ENCODE measurements around the gene PARVA. TPM values are rescaled to one million over a fixed set of nuclear protein-coding genes. Genes with fewer than 3 reads are reported as not detected.

The PARVA gene
- total RNA-seq, 1 experiment from 2014 or later, result 31.5 TPM

GRCh38 chr11:12444601-12445000, 67.2 kb downstream of the PARVA start:
- H4K20me1 ChIP-seq (ENCODE audit: insufficient read depth), result no peaks in the 10 kb centered on the region
- intact Hi-C loops (cut with micrococcal nuclease; ENCODE audit: unreplicated experiment), result no loop called here

DNA sequence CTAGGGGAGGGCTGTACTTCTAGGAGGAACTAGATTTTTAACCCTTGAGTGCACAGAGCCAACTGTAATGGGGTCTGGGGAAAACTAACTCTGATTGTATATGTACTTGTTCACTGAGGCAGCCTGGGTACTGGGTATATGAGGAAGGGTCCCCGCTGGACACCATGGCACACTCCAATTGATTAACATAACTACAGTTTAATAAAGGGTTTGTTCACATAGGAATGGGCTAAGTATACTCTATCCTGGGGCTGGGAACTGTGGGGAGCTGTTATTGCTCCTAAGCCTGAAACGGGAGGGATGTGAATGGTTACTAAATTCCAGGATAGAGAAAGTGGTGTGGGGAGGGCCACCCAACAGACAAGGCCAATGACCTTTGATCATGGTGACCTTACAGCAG, 67.6 kb downstream of the PARVA start:
- BruUV-seq (replicated peaks), result no TSS peak
- intact Hi-C loops (cut with micrococcal nuclease; ENCODE audit: unreplicated experiment), result no loop called here
- Histone ChIP-seq H2AFZ (no peak overlapping the region), H3F3A (ENCODE audit: insufficient read depth, low read depth) (peaks cover 5% of the 10 kb centered on the region), H3K9me2 (ENCODE audit: insufficient read depth) (no peaks in the 10 kb centered on the region), H4K20me1 (ENCODE audit: insufficient read depth) (no peaks in the 10 kb centered on the region), H3K27me3 (ENCODE audit: insufficient read depth, low read depth) (no peaks in the 10 kb centered on the region), H3K27ac (no peak overlapping the region), H3K4me3 (no peak overlapping the region), H3K79me2 (ENCODE audit: low read depth) (no peaks in the 10 kb centered on the region), H3K9me3 (ENCODE audit: insufficient read depth, low read depth) (no peaks in the 10 kb centered on the region), H3K36me3 (ENCODE audit: low read depth) (no peaks in the 10 kb centered on the region), H3K4me1 (replicated peaks; ENCODE audit: insufficient read depth) (peaks cover 6% of the 10 kb centered on the region), H3K4me2 (no peak overlapping the region)
- ChIA-PET CTCF (no interaction called here), POLR2A (ENCODE audit: unreplicated experiment) (no interaction called here)
- no peak for TF ChIP-seq EZH2 (IDR thresholded peaks at IDR 0.05; ENCODE audit: low read depth)
- TF ChIP-seq, protein P1, sequence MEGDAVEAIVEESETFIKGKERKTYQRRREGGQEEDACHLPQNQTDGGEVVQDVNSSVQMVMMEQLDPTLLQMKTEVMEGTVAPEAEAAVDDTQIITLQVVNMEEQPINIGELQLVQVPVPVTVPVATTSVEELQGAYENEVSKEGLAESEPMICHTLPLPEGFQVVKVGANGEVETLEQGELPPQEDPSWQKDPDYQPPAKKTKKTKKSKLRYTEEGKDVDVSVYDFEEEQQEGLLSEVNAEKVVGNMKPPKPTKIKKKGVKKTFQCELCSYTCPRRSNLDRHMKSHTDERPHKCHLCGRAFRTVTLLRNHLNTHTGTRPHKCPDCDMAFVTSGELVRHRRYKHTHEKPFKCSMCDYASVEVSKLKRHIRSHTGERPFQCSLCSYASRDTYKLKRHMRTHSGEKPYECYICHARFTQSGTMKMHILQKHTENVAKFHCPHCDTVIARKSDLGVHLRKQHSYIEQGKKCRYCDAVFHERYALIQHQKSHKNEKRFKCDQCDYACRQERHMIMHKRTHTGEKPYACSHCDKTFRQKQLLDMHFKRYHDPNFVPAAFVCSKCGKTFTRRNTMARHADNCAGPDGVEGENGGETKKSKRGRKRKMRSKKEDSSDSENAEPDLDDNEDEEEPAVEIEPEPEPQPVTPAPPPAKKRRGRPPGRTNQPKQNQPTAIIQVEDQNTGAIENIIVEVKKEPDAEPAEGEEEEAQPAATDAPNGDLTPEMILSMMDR (conservative IDR thresholded peaks at IDR 0.05), result no peak
- no peak for DNase-seq

More at GRCh38 chr11:12444601-12445000, 67.2 kb downstream of the PARVA start:
- Histone ChIP-seq H2AFZ (no peak overlapping the region), H3K9me3 (ENCODE audit: insufficient read depth, low read depth) (no peaks in the 10 kb centered on the region), H3K4me2 (no peak overlapping the region), H3K27me3 (ENCODE audit: insufficient read depth, low read depth) (no peaks in the 10 kb centered on the region), H3K9me2 (ENCODE audit: insufficient read depth) (no peaks in the 10 kb centered on the region), H3K79me2 (ENCODE audit: low read depth) (no peaks in the 10 kb centered on the region), H3K4me3 (no peak overlapping the region), H3K36me3 (ENCODE audit: low read depth) (no peaks in the 10 kb centered on the region), H3K4me1 (replicated peaks; ENCODE audit: insufficient read depth) (peaks cover 2% of the 10 kb centered on the region), H3F3A (ENCODE audit: insufficient read depth, low read depth) (peaks cover 1% of the 10 kb centered on the region; the same call in 1 of the 2 replicates), H3K27ac (no peak overlapping the region)
- TF ChIP-seq EZH2 (IDR thresholded peaks at IDR 0.05; ENCODE audit: low read depth), result no peak
- TF ChIP-seq, protein P1 (conservative IDR thresholded peaks at IDR 0.05), result no peak
- DNase-seq, result no peak
- ChIA-PET POLR2A (ENCODE audit: unreplicated experiment) (no interaction called here), CTCF (no interaction called here)
- BruUV-seq (replicated peaks), result no TSS peak

DNA sequence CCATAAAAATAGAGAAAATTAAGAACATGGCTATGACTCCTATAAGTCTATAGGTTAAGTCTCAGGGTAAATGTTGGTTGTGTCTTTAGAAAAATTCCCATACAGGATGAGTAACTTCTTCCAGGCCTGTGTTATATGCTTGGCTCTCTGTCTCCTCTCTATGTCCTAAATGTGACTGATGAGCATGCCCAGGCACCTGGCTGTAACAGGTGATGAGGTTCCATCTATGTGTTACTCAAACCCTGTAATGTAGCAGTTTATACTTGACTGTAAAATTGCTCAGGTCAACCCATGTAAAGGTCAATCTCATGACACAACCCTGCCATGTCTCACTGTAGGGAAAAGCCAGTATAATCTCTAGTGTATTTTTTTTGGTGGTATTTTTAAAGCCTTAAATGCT, 69.5 kb downstream of the PARVA start:
- POLR2A ChIA-PET (ENCODE audit: unreplicated experiment), result no interaction called here
- BruUV-seq (replicated peaks), result no TSS peak
- intact Hi-C loops (cut with micrococcal nuclease; ENCODE audit: unreplicated experiment), result no loop called here

More for the DNA sequence above, 69.5 kb downstream of the PARVA start:
- CTCF ChIA-PET, result no interaction called here
- peaks cover 17% of the 10 kb centered on the region for H3K4me1 ChIP-seq (replicated peaks; ENCODE audit: insufficient read depth)
- H3F3A ChIP-seq (ENCODE audit: insufficient read depth, low read depth), result peaks cover 11% of the 10 kb centered on the region
- H3K9me3 ChIP-seq (ENCODE audit: insufficient read depth, low read depth), result no peaks in the 10 kb centered on the region
- H2AFZ ChIP-seq, result no peak overlapping the region
- no peaks in the 10 kb centered on the region for H3K27me3 ChIP-seq (ENCODE audit: insufficient read depth, low read depth)
- H3K9me2 ChIP-seq (ENCODE audit: insufficient read depth), result no peaks in the 10 kb centered on the region
- H3K4me2 ChIP-seq, result no peak overlapping the region
- no peaks in the 10 kb centered on the region for H3K36me3 ChIP-seq (ENCODE audit: low read depth)
- no peak for DNase-seq
- no peak for TF ChIP-seq EZH2 (IDR thresholded peaks at IDR 0.05; ENCODE audit: low read depth)
- TF ChIP-seq, protein P1 (conservative IDR thresholded peaks at IDR 0.05), result no peak
- H3K4me3 ChIP-seq, result no peak overlapping the region
- H3K79me2 ChIP-seq (ENCODE audit: low read depth), result no peaks in the 10 kb centered on the region
- H3K27ac ChIP-seq, result no peak overlapping the region
- H4K20me1 ChIP-seq (ENCODE audit: insufficient read depth), result no peaks in the 10 kb centered on the region
